MM.1S (cell line): ENCODE measurements around the gene IGFN1.

Source experiments
- DNase-seq: peaks from one replicate; pipeline ENCODE4 v3.0.0-alpha.2; 2015
- H2AFZ ChIP-seq: fragments of 300-600 bp; sonication (generic); 2 replicates; pipeline ENCODE4 v1.6.0; 2016; ENCODE audit warnings: antibody characterized with exemption, low read length
- H3F3A ChIP-seq: fragments of 300-600 bp; sonication (generic); 2 replicates; pipeline ENCODE4 v1.6.1; 2016; ENCODE audit warnings: mild to moderate bottlenecking, antibody characterized with exemption, low read length, moderate library complexity, mixed read lengths; ENCODE audit not compliant: insufficient read depth
- H3K27ac ChIP-seq: fragments of 300-600 bp; sonication (generic); 2 replicates; pipeline ENCODE4 v1.5.1; 2016; ENCODE audit warnings: mild to moderate bottlenecking, low read length
- H3K27me3 ChIP-seq: fragments of 300-600 bp; sonication (generic); replicated peaks from 2 replicates; pipeline ENCODE4 v1.6.0; 2016; ENCODE audit warnings: low read length; ENCODE audit not compliant: insufficient read depth
- H3K36me3 ChIP-seq: fragments of 300-600 bp; sonication (generic); replicated peaks from 2 replicates; pipeline ENCODE4 v1.6.1; 2016; ENCODE audit warnings: mild to moderate bottlenecking, low read length, mixed read lengths; ENCODE audit not compliant: insufficient read depth
- H3K4me1 ChIP-seq: fragments of 300-600 bp; sonication (generic); 2 replicates; pipeline ENCODE4 v1.6.1; 2016; ENCODE audit warnings: low read length, mixed read lengths
- H3K4me2 ChIP-seq: fragments of 300-600 bp; sonication (generic); 2 replicates; pipeline ENCODE4 v1.6.0; 2016; ENCODE audit warnings: low read depth, low read length
- H3K4me3 ChIP-seq: fragments of 300-600 bp; sonication (generic); 2 replicates; pipeline ENCODE4 v1.5.1; 2016; ENCODE audit warnings: low read length, mixed read lengths
- H3K79me2 ChIP-seq: fragments of 300-600 bp; sonication (generic); 2 replicates; pipeline ENCODE4 v1.6.1; 2016; ENCODE audit warnings: mixed run types, low read length, mixed read lengths
- H3K9ac ChIP-seq: fragments of 300-600 bp; sonication (generic); 2 replicates; pipeline ENCODE4 v1.6.1; 2016; ENCODE audit warnings: low read length, mixed read lengths
- H3K9me2 ChIP-seq: fragments of 300-600 bp; sonication (generic); replicated peaks from 2 replicates; pipeline ENCODE4 v1.6.1; 2016; ENCODE audit warnings: mild to moderate bottlenecking, low read length, mixed read lengths; ENCODE audit not compliant: insufficient read depth
- H3K9me3 ChIP-seq: fragments of 300-600 bp; sonication (generic); replicated peaks from 2 replicates; pipeline ENCODE4 v1.6.1; 2016; ENCODE audit warnings: mild to moderate bottlenecking, low read length, mixed read lengths; ENCODE audit not compliant: insufficient read depth
- H4K20me1 ChIP-seq: fragments of 300-600 bp; sonication (generic); 2 replicates; pipeline ENCODE4 v1.6.1; 2016; ENCODE audit warnings: mild to moderate bottlenecking, low read length, moderate library complexity, mixed read lengths; ENCODE audit not compliant: insufficient read depth
- EZH2 ChIP-seq: fragments of 300-600 bp; sonication (generic); optimal IDR thresholded peaks from 2 replicates; pipeline ENCODE3; 2017; ENCODE audit warnings: low read depth, mild to moderate bottlenecking, antibody characterized with exemption, low read length, mixed read lengths
- EZH2phosphoT487 ChIP-seq: fragments of 300-600 bp; sonication (generic); IDR thresholded peaks from 2 replicates; pipeline ENCODE4 v1.6.1; 2018; ENCODE audit warnings: antibody characterized with exemption, low read length
- TF ChIP-seq, protein P1 (sequence below): fragments of 300-600 bp; sonication (generic); IDR thresholded peaks from 2 replicates; pipeline ENCODE4 v1.5.1; 2016; ENCODE audit warnings: antibody characterized with exemption, low read length, mixed read lengths

IGFN1 gene

DNA sequence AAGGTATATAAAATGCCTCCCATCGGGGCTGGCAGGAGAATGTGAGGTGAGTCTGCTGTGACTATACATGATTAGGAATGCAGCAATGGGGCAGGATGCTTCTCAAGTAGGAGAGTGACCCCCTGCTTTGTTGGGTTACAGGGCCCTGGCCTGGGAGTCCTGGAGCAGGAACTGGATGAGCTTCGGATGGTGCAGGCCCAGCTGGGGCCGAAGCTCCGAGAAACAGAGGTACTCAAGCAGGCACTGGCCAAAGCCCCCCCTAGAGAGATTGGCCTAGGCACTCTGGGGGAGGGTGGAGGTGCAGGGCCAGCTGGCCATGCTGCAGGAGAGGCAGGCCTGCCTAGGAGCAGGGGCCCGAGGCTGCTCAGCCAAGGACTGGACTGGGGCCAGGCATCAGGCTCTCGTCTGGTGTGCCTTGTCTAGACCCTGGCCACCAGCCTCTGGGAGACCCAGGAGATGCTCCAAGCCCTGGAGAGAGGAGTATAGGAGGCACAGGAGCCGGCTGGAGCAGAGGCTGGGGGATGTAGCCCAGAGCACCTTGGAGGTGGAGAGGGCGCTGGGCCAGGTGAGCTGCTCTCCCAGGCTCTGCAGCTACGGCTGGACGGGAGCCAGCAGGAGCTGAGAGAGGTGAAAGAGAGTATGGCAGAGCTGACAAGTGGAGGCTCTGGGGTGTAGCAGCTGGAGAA is 59.8 kb downstream of the IGFN1 start:
- no peak overlapping the region for H3K9ac ChIP-seq
- TF ChIP-seq EZH2phosphoT487 (no peak), EZH2 (no peak)
- TF ChIP-seq, protein P1, sequence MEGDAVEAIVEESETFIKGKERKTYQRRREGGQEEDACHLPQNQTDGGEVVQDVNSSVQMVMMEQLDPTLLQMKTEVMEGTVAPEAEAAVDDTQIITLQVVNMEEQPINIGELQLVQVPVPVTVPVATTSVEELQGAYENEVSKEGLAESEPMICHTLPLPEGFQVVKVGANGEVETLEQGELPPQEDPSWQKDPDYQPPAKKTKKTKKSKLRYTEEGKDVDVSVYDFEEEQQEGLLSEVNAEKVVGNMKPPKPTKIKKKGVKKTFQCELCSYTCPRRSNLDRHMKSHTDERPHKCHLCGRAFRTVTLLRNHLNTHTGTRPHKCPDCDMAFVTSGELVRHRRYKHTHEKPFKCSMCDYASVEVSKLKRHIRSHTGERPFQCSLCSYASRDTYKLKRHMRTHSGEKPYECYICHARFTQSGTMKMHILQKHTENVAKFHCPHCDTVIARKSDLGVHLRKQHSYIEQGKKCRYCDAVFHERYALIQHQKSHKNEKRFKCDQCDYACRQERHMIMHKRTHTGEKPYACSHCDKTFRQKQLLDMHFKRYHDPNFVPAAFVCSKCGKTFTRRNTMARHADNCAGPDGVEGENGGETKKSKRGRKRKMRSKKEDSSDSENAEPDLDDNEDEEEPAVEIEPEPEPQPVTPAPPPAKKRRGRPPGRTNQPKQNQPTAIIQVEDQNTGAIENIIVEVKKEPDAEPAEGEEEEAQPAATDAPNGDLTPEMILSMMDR = no peak
- no peaks in the 10 kb centered on the region for H3K4me1 ChIP-seq
- H3K9me2 ChIP-seq = no peaks in the 10 kb centered on the region
- H3F3A ChIP-seq = no peaks in the 10 kb centered on the region
- DNase-seq = peak; percentile 5
- H2AFZ ChIP-seq = no peak overlapping the region
- H3K27ac ChIP-seq = no peak overlapping the region
- H3K79me2 ChIP-seq = no peaks in the 10 kb centered on the region
- H3K36me3 ChIP-seq = no peaks in the 10 kb centered on the region
- peaks cover 6% of the 10 kb centered on the region; the same call in 1 of the 2 replicates for H3K27me3 ChIP-seq
- H3K4me3 ChIP-seq = no peak overlapping the region
- H3K9me3 ChIP-seq = no peaks in the 10 kb centered on the region
- H3K4me2 ChIP-seq = no peak overlapping the region
- H4K20me1 ChIP-seq = no peaks in the 10 kb centered on the region

DNA sequence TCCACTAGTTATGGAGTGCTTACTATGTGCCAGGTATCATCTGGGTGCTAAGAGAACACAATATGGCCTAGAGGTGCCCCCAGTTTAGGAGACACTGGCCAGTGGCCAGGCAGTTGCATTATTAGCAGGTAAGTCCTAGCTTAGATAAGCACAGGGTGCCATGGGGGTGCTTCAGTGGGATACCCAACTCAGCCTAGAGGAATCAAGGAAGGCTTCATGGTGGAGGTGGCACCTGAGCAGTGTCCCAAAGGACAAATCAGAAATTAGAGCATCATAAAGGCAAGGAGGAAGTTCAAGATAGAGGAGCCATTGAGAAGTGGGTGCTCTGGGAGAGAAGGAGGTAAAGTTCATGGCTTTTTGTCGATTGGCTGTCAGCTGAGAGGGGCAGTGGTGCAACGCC is 60.8 kb downstream of the IGFN1 start:
- Histone ChIP-seq H3K9ac (no peak overlapping the region), H4K20me1 (no peaks in the 10 kb centered on the region), H3K4me1 (no peaks in the 10 kb centered on the region), H3K79me2 (no peaks in the 10 kb centered on the region), H3K9me2 (no peaks in the 10 kb centered on the region), H3K4me2 (no peak overlapping the region), H2AFZ (no peak overlapping the region), H3F3A (no peaks in the 10 kb centered on the region), H3K4me3 (no peak overlapping the region), H3K27ac (no peak overlapping the region), H3K27me3 (peaks cover 7% of the 10 kb centered on the region; the same call in 1 of the 2 replicates), H3K36me3 (no peaks in the 10 kb centered on the region), H3K9me3 (no peaks in the 10 kb centered on the region)
- TF ChIP-seq EZH2 (no peak), EZH2phosphoT487 (no peak)
- TF ChIP-seq, protein P1 = no peak
- no peak for DNase-seq

DNA sequence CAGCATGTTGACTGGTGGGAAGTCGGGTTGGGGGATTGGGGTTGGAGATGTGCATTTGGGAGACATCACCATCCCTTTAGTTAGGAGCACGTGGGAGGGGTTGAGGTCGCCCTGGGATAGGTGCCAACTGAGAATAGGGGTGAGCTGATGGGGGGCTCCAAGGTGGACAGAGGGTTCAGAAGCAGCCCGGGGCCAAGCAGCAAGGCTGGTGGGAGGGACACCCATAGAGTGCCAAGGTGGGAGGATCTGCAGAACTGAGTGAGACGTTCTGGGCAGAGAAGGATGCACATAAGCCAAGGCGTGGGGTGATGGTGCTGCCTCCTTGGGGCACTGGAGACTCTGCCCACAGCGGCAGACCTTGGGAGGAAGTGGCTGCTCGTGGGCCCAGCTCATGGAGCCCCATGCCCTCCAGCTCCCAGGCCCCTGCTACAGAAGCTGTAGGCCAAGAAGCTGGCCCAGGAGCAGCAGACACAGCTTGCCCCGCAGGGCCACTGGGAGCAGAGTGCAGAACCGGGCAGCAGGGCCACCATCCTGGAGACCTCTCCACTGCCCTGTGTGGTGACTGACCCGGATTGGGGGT is 61.3 kb downstream of the IGFN1 start:
- H3K9ac ChIP-seq = no peak overlapping the region
- no peak overlapping the region for H3K27ac ChIP-seq
- TF ChIP-seq EZH2phosphoT487 (no peak), EZH2 (no peak)
- TF ChIP-seq, protein P1 = no peak
- no peak overlapping the region for H2AFZ ChIP-seq
- H4K20me1 ChIP-seq = no peaks in the 10 kb centered on the region
- no peaks in the 10 kb centered on the region for H3F3A ChIP-seq
- no peaks in the 10 kb centered on the region for H3K79me2 ChIP-seq
- no peak overlapping the region for H3K4me3 ChIP-seq
- no peaks in the 10 kb centered on the region for H3K9me2 ChIP-seq
- no peaks in the 10 kb centered on the region for H3K36me3 ChIP-seq
- no peaks in the 10 kb centered on the region for H3K4me1 ChIP-seq
- peak; percentile 4 for DNase-seq
- H3K9me3 ChIP-seq = no peaks in the 10 kb centered on the region
- no peak overlapping the region for H3K4me2 ChIP-seq
- H3K27me3 ChIP-seq = peaks cover 7% of the 10 kb centered on the region; the same call in 1 of the 2 replicates
